Measurements from ENCODE around the gene ADCY5.

ADCY5 gene

DNA sequence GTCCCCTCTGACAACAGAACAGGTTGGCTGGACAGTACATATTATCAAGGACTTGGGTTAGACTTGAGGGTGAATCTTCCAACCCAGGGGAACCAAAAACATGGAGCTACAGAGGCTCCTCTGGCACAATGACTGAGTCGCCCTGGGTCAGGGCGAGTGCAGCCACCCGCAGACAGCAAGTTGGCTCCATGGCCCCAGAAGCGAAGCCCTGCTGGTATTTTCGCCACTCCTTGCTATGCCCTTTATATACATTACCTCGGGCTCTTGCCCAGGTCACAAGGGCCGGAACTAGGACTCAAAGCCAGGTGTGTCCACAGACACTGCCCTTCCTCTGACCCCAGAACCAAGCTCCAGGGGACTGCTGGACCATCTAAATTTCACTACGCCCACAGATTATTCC, 64.6 kb downstream of the ADCY5 start:
- H3K36me3 Mint-ChIP-seq, result no peaks in the 10 kb centered on the region
- no peaks in the 10 kb centered on the region for H3K9me3 Mint-ChIP-seq (ENCODE audit: low read depth)
- no peaks in the 10 kb centered on the region for H3K4me1 Mint-ChIP-seq (ENCODE audit: low read depth)
- no peak overlapping the region for H3K4me3 Mint-ChIP-seq
- H3K27me3 Mint-ChIP-seq, result peaks cover 1% of the 10 kb centered on the region
- no peak overlapping the region for H3K27ac Mint-ChIP-seq

GRCh38 chr3:123383091-123384053, 65.5 kb downstream of the ADCY5 start:
- no peak overlapping the region for H3K27ac Mint-ChIP-seq
- no peak overlapping the region for H3K4me3 Mint-ChIP-seq

GRCh38 chr3:123380261-123380660, 68.6 kb downstream of the ADCY5 start:
- H3K27ac Mint-ChIP-seq, result no peak overlapping the region
- no peaks in the 10 kb centered on the region for H3K36me3 Mint-ChIP-seq
- no peak overlapping the region for H3K4me3 Mint-ChIP-seq
- H3K27me3 Mint-ChIP-seq, result peaks cover 1% of the 10 kb centered on the region
- no peaks in the 10 kb centered on the region for H3K4me1 Mint-ChIP-seq (ENCODE audit: low read depth)
- no peaks in the 10 kb centered on the region for H3K9me3 Mint-ChIP-seq (ENCODE audit: low read depth)

More at GRCh38 chr3:123383091-123384053, 65.5 kb downstream of the ADCY5 start:
- no peaks in the 10 kb centered on the region for H3K4me1 Mint-ChIP-seq (ENCODE audit: low read depth)
- no peaks in the 10 kb centered on the region for H3K36me3 Mint-ChIP-seq
- peaks cover 1% of the 10 kb centered on the region for H3K27me3 Mint-ChIP-seq
- H3K9me3 Mint-ChIP-seq (ENCODE audit: low read depth), result no peaks in the 10 kb centered on the region

DNA sequence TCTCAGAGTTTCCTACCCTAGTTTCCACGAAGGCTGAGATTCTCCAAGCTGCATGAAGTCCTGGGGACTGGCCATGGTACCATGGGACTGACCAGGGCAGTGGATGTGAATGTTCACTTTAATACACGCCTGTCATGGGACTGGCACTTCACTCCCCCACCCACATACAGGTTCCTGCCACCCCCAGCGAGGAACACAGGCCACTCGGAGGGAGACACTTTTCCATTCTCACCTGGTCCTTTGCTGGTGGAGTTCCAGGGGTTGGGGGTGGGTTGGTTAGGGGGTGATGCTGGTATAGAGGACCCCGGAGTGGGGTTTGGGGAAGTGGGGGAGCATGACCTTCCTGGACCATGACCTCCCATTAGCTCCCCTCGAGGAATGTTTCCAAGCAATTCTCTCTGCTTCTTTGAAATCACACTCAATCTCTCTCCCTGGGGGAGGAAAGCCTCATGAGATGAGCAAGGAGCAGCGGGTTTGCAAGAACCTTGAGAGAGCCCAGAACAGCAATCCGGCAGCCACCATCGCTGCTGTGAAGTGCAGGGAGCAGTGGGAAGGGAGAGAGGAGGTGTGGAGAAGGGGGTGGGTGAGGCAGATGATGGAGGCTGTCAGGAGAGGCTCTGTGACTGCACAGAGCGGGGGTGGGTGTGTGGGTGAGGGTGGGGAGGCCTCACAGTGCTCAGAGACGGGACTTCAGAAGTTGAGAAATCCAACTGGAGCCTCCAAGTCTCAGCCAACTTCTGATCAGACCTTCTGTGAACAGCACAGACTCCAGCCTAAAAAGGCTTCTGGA, 69.7 kb downstream of the ADCY5 start:
- Mint-ChIP-seq H3K4me3 (no peak overlapping the region), H3K27ac (no peak overlapping the region), H3K9me3 (ENCODE audit: low read depth) (no peaks in the 10 kb centered on the region), H3K4me1 (ENCODE audit: low read depth) (no peaks in the 10 kb centered on the region), H3K27me3 (no peaks in the 10 kb centered on the region), H3K36me3 (no peaks in the 10 kb centered on the region)

GRCh38 chr3:123378409-123378915, 70.4 kb downstream of the ADCY5 start:
- no peak overlapping the region for H3K27ac Mint-ChIP-seq
- H3K27me3 Mint-ChIP-seq, result no peaks in the 10 kb centered on the region
- no peak overlapping the region for H3K4me3 Mint-ChIP-seq
- no peaks in the 10 kb centered on the region for H3K4me1 Mint-ChIP-seq (ENCODE audit: low read depth)
- H3K36me3 Mint-ChIP-seq, result no peaks in the 10 kb centered on the region
- no peaks in the 10 kb centered on the region for H3K9me3 Mint-ChIP-seq (ENCODE audit: low read depth)

DNA sequence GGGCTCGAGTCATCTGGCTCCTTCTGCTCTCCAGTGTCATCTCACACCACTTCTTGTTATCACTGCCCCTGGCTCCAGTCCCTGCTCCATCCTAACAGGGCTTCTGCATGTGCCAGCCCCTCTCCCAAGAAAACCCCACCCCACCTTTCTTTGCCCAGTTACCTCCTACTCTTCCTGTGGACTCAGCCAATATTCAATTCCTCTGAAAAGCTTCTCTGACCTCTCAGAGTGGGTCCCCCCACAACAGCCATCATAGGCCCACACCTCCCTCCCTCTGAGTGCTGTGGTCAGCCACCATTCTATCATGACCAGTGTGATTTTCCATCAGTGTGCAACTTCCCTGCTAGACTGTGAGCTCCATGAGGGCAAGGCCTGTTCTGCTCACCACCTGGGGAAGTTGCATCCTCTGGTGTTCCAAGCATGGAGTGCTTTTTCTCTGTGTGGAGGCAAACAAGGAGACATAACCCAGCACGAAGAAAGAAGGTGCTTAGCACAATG, 71.6 kb downstream of the ADCY5 start:
- Mint-ChIP-seq H3K36me3 (no peaks in the 10 kb centered on the region), H3K27ac (no peak overlapping the region), H3K9me3 (ENCODE audit: low read depth) (no peaks in the 10 kb centered on the region), H3K4me1 (ENCODE audit: low read depth) (no peaks in the 10 kb centered on the region), H3K4me3 (no peak overlapping the region), H3K27me3 (no peaks in the 10 kb centered on the region)

GRCh38 chr3:123376451-123377242, 72.2 kb downstream of the ADCY5 start:
- Mint-ChIP-seq H3K4me3 (no peak overlapping the region), H3K9me3 (ENCODE audit: low read depth) (no peaks in the 10 kb centered on the region), H3K4me1 (ENCODE audit: low read depth) (no peaks in the 10 kb centered on the region), H3K27ac (no peak overlapping the region), H3K36me3 (no peaks in the 10 kb centered on the region), H3K27me3 (peaks cover 2% of the 10 kb centered on the region)

- Mint-ChIP-seq H3K9me3 (ENCODE audit: low read depth) (no peaks in the 10 kb centered on the region), H3K4me3 (no peak overlapping the region), H3K27me3 (peaks cover 4% of the 10 kb centered on the region), H3K4me1 (ENCODE audit: low read depth) (no peaks in the 10 kb centered on the region), H3K36me3 (no peaks in the 10 kb centered on the region), H3K27ac (no peak overlapping the region)
Measured at GRCh38 chr3:123375014-123375940, 73.6 kb downstream of the ADCY5 start.

GRCh38 chr3:123374016-123374415, 74.9 kb downstream of the ADCY5 start:
- no peaks in the 10 kb centered on the region for H3K4me1 Mint-ChIP-seq (ENCODE audit: low read depth)
- peaks cover 4% of the 10 kb centered on the region for H3K27me3 Mint-ChIP-seq
- H3K4me3 Mint-ChIP-seq, result no peak overlapping the region
- no peak overlapping the region for H3K27ac Mint-ChIP-seq
- no peaks in the 10 kb centered on the region for H3K9me3 Mint-ChIP-seq (ENCODE audit: low read depth)
- no peaks in the 10 kb centered on the region for H3K36me3 Mint-ChIP-seq

GRCh38 chr3:123373474-123373987, 75.4 kb downstream of the ADCY5 start:
- Mint-ChIP-seq H3K27ac (no peak overlapping the region), H3K4me3 (no peak overlapping the region), H3K4me1 (ENCODE audit: low read depth) (no peaks in the 10 kb centered on the region), H3K9me3 (ENCODE audit: low read depth) (no peaks in the 10 kb centered on the region), H3K36me3 (no peaks in the 10 kb centered on the region), H3K27me3 (peaks cover 4% of the 10 kb centered on the region)

GRCh38 chr3:123372686-123373473, 76.0 kb downstream of the ADCY5 start:
- H3K27ac Mint-ChIP-seq, result no peak overlapping the region
- peaks cover 4% of the 10 kb centered on the region for H3K27me3 Mint-ChIP-seq
- H3K4me1 Mint-ChIP-seq (ENCODE audit: low read depth), result no peaks in the 10 kb centered on the region
- no peaks in the 10 kb centered on the region for H3K36me3 Mint-ChIP-seq
- no peak overlapping the region for H3K4me3 Mint-ChIP-seq
- no peaks in the 10 kb centered on the region for H3K9me3 Mint-ChIP-seq (ENCODE audit: low read depth)

- H3K9me3 Mint-ChIP-seq (ENCODE audit: low read depth), result no peaks in the 10 kb centered on the region
- H3K27me3 Mint-ChIP-seq, result peaks cover 4% of the 10 kb centered on the region
- no peak overlapping the region for H3K27ac Mint-ChIP-seq
- no peaks in the 10 kb centered on the region for H3K36me3 Mint-ChIP-seq
- no peak overlapping the region for H3K4me3 Mint-ChIP-seq
- no peaks in the 10 kb centered on the region for H3K4me1 Mint-ChIP-seq (ENCODE audit: low read depth)
Measured at GRCh38 chr3:123371859-123372685, 76.8 kb downstream of the ADCY5 start.

Measured in activated naive CD8-positive, alpha-beta T cell (primary cell).